HUES48 (cell line): Measurements from ENCODE around the gene CACNA1A.

Source experiments
- H3K27ac ChIP-seq: one replicate; pipeline ENCODE4 v1.7.0; 2013; ENCODE audit warnings: low read depth, low read length, inconsistent platforms
- H3K27me3 ChIP-seq: 2 replicates; pipeline ENCODE4 v1.6.1; 2013; ENCODE audit warnings: mild to moderate bottlenecking, low read length; ENCODE audit not compliant: control insufficient read depth, insufficient read depth
- H3K36me3 ChIP-seq: 2 replicates; pipeline ENCODE4 v1.6.1; 2013; ENCODE audit warnings: low read length; ENCODE audit not compliant: control insufficient read depth, insufficient read depth
- H3K4me1 ChIP-seq: 2 replicates; pipeline ENCODE4 v1.6.1; 2013; ENCODE audit warnings: mild to moderate bottlenecking, low read length; ENCODE audit not compliant: control insufficient read depth, insufficient read depth
- H3K4me3 ChIP-seq: 2 replicates; pipeline ENCODE4 v1.5.1; 2013; ENCODE audit warnings: mild to moderate bottlenecking, low read depth, low read length
- H3K9ac ChIP-seq: 2 replicates; pipeline ENCODE4 v1.6.1; 2013; ENCODE audit warnings: mild to moderate bottlenecking, low read depth, low read length, moderate library complexity
- H3K9me3 ChIP-seq: 2 replicates; pipeline ENCODE4 v1.6.1; 2013; ENCODE audit warnings: low read length; ENCODE audit not compliant: control insufficient read depth, insufficient read depth

The CACNA1A gene

GRCh38 chr19:13460045-13460444 is 46.2 kb downstream of the CACNA1A start:
- peak overlapping the region; percentile 74 for H3K27ac ChIP-seq

GRCh38 chr19:13459351-13459750 is 46.9 kb downstream of the CACNA1A start:
- Histone ChIP-seq H3K4me1 (peaks cover 34% of the 10 kb centered on the region), H3K27ac (peak overlapping the region; percentile 74), H3K4me3 (peak overlapping the region; percentile 31), H3K9ac (0 out of 2 replicates have a peak overlapping the region, but pooled peaks have one; percentile 17), H3K9me3 (no peaks in the 10 kb centered on the region), H3K36me3 (no peaks in the 10 kb centered on the region), H3K27me3 (no peaks in the 10 kb centered on the region)

More at GRCh38 chr19:13460045-13460444, 46.2 kb downstream of the CACNA1A start:
- peaks cover 34% of the 10 kb centered on the region for H3K4me1 ChIP-seq
- H3K4me3 ChIP-seq: peak overlapping the region; percentile 31
- H3K9me3 ChIP-seq: no peaks in the 10 kb centered on the region
- no peaks in the 10 kb centered on the region for H3K36me3 ChIP-seq
- H3K27me3 ChIP-seq: no peaks in the 10 kb centered on the region
- H3K9ac ChIP-seq: 0 out of 2 replicates have a peak overlapping the region, but pooled peaks have one; percentile 17

DNA sequence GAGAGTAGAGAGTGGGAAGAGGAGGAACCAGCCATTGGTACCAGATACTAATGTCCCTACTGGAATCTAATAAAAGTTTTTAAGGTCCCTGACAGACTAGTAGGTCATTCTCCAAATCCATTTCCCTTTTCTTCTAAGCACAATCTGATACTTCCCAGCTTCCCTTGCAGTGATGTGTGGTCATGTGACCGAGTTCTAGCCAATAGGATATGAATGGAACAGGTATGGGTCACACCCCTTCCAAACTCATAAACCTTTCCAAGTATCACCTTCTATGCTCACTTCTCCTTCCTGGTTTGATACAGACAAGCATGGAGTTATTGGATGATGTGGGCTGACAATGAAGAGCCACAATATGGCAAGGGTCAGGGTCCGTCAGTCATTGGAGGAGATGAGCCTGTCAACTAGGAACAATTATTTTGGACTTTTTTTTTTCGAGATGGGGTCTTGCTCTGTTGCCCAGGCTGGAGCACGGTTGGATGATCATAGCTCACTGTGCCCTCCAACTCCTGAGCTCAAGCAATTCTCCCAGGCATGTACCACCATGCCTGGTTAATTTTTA is 54.8 kb downstream of the CACNA1A start:
- Histone ChIP-seq H3K4me1 (no peaks in the 10 kb centered on the region), H3K4me3 (no peak overlapping the region), H3K9me3 (peaks cover 12% of the 10 kb centered on the region)

DNA sequence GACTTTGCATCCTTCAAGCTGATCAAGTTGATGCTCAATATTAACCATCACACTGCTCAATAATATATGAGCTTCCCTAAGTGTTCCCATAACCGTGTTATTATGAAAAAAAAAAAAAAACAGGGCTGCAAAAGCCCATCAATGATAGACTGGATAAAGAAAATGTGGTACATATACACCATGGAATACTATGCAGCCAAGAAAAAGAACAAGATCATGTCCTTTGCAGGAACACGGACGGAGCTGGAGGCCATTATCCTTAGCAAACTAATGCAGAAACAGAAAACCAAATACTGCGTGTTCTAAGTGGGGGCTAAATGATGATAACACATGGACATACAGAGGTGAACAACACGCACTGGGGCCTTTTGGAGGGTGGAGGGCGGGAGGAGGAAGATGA is 58.3 kb downstream of the CACNA1A start:
- Histone ChIP-seq H3K4me3 (no peak overlapping the region), H3K9me3 (peaks cover 12% of the 10 kb centered on the region), H3K27me3 (no peaks in the 10 kb centered on the region), H3K36me3 (peaks cover 11% of the 10 kb centered on the region), H3K4me1 (no peaks in the 10 kb centered on the region), H3K9ac (no peak overlapping the region), H3K27ac (no peak overlapping the region)

More for the DNA sequence above, 54.8 kb downstream of the CACNA1A start:
- Histone ChIP-seq H3K36me3 (peaks cover 11% of the 10 kb centered on the region), H3K27me3 (no peaks in the 10 kb centered on the region), H3K9ac (no peak overlapping the region), H3K27ac (no peak overlapping the region)

- H3K27ac ChIP-seq: no peak overlapping the region
- H3K4me1 ChIP-seq: no peaks in the 10 kb centered on the region
- no peaks in the 10 kb centered on the region for H3K27me3 ChIP-seq
- no peaks in the 10 kb centered on the region for H3K36me3 ChIP-seq
- no peaks in the 10 kb centered on the region for H3K9me3 ChIP-seq
- no peak overlapping the region for H3K4me3 ChIP-seq
- H3K9ac ChIP-seq: no peak overlapping the region
Measured at GRCh38 chr19:13441810-13442512, 64.3 kb downstream of the CACNA1A start.

DNA sequence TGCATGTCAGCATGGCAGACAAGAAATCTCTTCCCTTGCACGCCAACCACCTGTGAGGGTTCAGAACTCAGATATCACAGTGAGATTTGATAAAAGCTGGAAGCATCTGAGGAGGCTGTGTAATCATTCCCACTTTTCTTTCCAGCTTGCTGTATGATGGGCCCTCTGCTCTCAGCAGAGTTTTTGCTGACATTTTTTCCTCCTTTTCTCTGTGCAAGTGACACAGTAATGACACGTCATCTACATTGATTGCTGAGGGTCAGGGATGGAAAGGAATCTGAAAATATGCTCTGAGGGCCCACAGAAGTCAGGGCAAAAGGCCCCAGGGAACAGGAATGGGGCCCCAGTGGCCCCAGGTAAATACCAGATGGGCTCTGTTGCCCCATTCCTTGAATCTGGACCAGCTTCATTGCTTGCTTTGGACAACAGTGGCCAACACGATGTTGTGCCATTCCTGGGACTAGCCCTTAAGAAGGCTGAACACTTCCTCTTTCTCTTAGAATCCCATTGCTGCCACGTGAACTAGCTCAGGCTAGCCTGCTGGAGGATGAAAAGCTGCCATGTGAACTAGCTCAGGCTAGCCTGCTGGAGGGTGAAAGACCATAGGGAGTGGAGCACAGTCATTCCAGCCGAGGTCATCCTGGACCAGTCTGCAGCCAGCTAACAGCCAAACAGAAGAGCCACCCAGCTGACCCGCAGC is 68.2 kb downstream of the CACNA1A start:
- no peaks in the 10 kb centered on the region for H3K36me3 ChIP-seq
- no peak overlapping the region for H3K9ac ChIP-seq
- H3K27ac ChIP-seq: no peak overlapping the region
- H3K9me3 ChIP-seq: no peaks in the 10 kb centered on the region
- H3K4me1 ChIP-seq: no peaks in the 10 kb centered on the region
- no peak overlapping the region for H3K4me3 ChIP-seq
- no peaks in the 10 kb centered on the region for H3K27me3 ChIP-seq

DNA sequence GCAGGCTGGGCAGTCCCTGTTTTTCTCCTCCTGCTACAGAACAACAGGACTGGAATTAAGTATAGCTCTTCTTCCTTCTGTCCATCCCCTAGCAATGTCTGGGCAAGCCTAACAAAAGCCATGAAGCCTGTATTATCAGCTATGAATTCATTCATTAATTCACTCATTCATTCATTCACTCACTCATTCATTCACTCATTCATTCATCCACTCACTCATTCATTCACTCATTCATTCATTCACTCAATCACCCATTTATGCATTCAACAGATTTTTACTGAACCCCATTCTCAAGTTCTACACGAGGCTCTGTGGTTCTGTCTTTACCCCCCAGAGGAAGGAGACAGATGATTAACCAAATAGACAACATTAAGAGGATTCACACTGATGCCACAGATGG is 69.9 kb downstream of the CACNA1A start:
- H3K4me3 ChIP-seq: no peak overlapping the region
- no peaks in the 10 kb centered on the region for H3K36me3 ChIP-seq
- no peaks in the 10 kb centered on the region for H3K9me3 ChIP-seq
- no peaks in the 10 kb centered on the region for H3K4me1 ChIP-seq
- no peak overlapping the region for H3K27ac ChIP-seq
- no peak overlapping the region for H3K9ac ChIP-seq
- H3K27me3 ChIP-seq: no peaks in the 10 kb centered on the region

DNA sequence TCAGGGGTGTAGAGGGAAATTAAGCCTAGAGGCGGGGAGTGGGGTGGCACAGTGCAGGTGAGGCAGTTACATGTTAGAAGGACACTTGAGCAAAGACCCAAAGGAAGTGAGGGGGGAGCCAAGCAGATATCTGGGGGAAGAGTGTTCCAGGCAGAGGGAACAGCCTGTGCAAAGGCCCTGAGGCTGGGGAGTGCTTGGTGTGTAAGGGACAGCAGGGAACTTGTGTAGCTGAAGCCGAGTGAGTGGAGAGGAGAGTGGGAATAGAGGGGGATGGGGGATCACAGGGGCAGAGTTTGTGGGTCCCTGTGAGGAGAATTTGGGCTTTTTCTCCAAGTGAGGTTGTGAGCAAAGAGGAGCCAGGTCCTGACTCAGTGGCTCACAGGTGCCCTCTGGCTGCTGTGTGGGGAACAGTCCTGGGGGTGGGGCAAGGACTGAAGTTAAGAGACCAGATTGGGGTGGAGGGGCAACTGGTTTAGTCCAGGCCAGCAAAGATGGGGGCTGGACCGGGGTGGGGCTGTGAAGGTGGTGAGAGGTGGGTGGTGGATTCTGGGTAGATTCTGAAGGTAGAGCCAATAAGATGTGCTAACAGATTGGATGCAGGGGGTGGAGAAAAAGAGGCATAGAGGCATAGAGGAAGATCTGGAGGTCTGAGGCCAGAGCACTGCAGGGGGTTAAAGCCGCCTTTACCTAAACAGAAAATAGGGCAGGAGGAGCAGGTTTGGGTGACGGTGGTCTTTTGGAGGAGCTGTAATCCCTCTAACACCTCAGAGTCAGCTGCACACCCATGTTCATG is 75.3 kb downstream of the CACNA1A start:
- Histone ChIP-seq H3K27me3 (no peaks in the 10 kb centered on the region), H3K27ac (no peak overlapping the region), H3K4me1 (no peaks in the 10 kb centered on the region), H3K4me3 (no peak overlapping the region), H3K9me3 (no peaks in the 10 kb centered on the region), H3K9ac (no peak overlapping the region), H3K36me3 (no peaks in the 10 kb centered on the region)

DNA sequence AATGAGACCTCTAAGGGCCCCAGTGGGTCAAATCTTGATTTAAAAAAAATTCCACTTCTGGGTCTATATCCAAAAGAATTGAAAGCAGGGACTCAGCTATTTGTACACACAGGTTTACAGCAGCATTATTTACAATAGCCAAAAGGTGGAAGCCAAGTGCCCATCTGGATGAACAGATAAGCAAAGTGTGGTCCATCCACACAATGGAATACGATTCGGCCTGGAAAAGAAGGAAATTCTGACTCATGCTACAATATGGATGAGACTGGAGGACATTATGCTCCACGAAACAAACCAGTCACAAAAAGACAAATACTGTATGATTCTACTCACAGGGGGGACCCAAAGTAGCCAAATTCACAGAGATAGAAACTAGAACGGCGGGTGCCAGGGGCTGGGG is 76.7 kb downstream of the CACNA1A start:
- H3K9ac ChIP-seq: no peak overlapping the region
- H3K9me3 ChIP-seq: no peaks in the 10 kb centered on the region
- H3K27ac ChIP-seq: no peak overlapping the region
- H3K4me3 ChIP-seq: no peak overlapping the region
- no peaks in the 10 kb centered on the region for H3K36me3 ChIP-seq
- no peaks in the 10 kb centered on the region for H3K4me1 ChIP-seq
- no peaks in the 10 kb centered on the region for H3K27me3 ChIP-seq

- H3K9ac ChIP-seq: no peak overlapping the region
- no peak overlapping the region for H3K27ac ChIP-seq
- no peaks in the 10 kb centered on the region for H3K9me3 ChIP-seq
- no peak overlapping the region for H3K4me3 ChIP-seq
- no peaks in the 10 kb centered on the region for H3K27me3 ChIP-seq
- H3K4me1 ChIP-seq: no peaks in the 10 kb centered on the region
- no peaks in the 10 kb centered on the region for H3K36me3 ChIP-seq
Measured at GRCh38 chr19:13428352-13428751, 77.9 kb downstream of the CACNA1A start.
